GM20000 (cell line): ENCODE measurements around the gene PRM2.

Source experiments
- DNase-seq: peaks from one replicate; pipeline ENCODE4 v3.0.0; 2012; ENCODE audit warnings: low spot score
- TF ChIP-seq, protein P1 (sequence below): IDR thresholded peaks from 2 replicates; pipeline ENCODE4 v1.5.1; 2012; ENCODE audit warnings: mild to moderate bottlenecking, control low read depth; ENCODE audit errors: extremely low read depth, missing control alignments

Gene PRM2

DNA sequence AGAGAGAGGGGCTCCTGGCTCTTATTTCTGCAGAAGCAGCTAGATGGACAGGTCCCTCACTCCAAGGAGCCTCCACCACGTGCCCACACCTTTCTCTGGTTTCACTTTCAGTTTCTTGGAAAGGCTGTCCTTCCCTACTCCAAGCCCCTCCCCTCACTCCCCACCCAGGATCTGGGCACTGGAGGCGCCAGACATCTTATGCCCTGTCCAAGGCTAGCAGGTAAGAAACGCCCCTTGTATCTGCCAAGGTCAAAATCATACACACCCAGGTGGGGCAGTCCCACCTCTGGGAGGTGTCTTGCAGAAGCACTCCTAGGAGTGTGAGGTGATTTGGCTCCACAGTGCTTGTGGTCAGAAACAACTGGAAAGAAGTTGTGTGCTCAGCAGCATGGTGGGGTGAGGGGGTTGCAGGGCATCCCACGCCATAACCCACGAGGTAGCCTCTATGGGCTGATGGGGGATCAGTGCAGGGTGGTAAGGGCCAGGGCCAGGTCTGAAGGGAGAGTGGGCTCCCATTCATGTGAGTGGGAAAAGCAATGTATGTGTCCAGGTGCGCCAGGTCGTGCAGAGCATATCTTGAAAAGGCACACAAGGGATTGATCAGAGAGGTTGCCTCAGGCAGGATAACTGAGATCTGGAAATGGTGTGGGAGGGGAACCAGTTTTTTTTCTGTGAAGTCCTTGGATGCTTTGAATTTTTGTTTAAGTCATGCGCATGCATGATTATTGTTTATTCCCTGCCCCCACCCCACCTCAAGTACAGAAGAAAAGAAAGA is 36.6 kb upstream of the PRM2 start:
- no peak for DNase-seq
- TF ChIP-seq, protein P1, sequence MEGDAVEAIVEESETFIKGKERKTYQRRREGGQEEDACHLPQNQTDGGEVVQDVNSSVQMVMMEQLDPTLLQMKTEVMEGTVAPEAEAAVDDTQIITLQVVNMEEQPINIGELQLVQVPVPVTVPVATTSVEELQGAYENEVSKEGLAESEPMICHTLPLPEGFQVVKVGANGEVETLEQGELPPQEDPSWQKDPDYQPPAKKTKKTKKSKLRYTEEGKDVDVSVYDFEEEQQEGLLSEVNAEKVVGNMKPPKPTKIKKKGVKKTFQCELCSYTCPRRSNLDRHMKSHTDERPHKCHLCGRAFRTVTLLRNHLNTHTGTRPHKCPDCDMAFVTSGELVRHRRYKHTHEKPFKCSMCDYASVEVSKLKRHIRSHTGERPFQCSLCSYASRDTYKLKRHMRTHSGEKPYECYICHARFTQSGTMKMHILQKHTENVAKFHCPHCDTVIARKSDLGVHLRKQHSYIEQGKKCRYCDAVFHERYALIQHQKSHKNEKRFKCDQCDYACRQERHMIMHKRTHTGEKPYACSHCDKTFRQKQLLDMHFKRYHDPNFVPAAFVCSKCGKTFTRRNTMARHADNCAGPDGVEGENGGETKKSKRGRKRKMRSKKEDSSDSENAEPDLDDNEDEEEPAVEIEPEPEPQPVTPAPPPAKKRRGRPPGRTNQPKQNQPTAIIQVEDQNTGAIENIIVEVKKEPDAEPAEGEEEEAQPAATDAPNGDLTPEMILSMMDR, result no peak

DNA sequence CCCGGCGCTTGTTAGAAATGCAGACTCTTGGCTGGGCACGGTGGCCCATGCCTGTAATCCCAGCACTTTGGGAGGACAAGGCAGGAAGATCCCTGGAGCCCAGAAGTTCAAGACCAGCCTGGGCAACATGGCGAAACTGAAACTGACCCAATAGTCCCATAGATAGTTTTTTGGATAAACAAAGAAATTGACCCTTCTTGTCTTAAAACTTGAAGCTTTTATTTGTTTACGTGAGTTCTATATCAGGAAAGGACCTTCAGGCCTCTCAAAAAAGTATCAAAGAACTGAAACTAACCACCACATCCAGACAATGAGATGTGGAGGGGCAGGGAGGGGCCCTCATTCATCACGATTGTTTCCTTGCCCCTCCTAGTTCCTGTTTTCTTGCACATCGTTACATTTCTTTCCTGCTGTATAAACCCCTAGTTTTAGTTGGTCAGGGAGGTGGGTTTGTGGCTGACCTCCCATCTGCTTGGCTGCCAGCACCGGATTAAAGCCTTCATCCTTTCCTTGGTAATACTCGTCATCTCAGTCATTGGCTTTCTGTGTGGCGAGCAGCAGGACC is 34.8 kb upstream of the PRM2 start:
- TF ChIP-seq, protein P1, result no peak
- DNase-seq, result peak; percentile 77

DNA sequence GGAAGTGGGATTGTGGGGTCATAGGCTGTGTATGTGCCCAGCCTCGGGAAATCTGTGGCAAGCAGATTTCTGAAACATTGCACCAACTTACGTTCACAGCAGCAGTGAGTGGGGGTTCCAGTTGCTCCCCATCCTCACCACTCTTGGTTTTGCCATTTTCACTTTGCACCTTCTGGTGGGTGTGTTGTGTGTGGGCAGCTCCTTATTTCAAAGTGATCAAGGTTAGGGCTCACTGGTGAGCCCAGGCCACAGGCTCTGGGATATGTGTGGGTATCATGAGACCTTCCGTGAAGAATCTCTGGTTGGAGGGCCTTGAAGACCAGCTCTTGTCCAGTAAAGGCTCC is 34.3 kb upstream of the PRM2 start:
- TF ChIP-seq, protein P1, result no peak
- no peak for DNase-seq

DNA sequence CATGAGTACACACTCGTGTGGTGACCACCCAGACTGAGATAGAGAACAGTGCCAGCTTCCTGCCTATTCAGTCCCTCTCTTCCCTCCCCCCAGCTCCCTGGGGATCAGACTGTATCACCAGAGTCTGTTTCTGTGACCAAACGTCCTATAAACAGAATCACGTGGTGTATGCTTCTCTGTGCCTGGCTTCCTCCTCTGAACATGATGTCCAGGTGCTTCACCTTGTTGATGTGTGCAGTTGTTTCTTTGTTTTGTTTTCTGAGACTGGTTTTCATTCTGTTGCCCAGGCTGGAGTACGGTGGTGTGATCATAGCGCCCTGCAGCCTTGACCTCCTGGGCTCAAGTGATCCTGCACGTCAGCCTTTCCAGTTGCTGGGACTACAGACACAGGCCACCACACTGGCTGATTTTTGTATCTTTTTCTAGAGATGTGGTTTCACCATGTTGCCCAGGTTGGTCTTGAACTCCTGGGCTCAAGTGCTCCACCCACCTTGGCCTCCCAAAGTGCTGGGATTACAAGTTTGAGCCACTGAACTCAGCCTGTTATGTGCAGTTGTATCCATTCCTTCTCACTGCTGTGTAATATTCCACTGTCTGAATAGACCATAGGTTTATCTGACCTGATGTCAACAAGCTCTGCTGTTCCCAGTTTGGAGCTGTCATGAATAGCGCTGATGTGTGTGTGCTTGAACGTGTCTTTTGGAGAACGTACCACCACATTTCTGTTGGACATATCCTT is 33.8 kb upstream of the PRM2 start:
- DNase-seq, result peak; percentile 53
- TF ChIP-seq, protein P1, result no peak

- DNase-seq, result no peak
- TF ChIP-seq, protein P1, result no peak
Measured at GRCh38 chr16:11308493-11309283, 32.4 kb upstream of the PRM2 start.

DNA sequence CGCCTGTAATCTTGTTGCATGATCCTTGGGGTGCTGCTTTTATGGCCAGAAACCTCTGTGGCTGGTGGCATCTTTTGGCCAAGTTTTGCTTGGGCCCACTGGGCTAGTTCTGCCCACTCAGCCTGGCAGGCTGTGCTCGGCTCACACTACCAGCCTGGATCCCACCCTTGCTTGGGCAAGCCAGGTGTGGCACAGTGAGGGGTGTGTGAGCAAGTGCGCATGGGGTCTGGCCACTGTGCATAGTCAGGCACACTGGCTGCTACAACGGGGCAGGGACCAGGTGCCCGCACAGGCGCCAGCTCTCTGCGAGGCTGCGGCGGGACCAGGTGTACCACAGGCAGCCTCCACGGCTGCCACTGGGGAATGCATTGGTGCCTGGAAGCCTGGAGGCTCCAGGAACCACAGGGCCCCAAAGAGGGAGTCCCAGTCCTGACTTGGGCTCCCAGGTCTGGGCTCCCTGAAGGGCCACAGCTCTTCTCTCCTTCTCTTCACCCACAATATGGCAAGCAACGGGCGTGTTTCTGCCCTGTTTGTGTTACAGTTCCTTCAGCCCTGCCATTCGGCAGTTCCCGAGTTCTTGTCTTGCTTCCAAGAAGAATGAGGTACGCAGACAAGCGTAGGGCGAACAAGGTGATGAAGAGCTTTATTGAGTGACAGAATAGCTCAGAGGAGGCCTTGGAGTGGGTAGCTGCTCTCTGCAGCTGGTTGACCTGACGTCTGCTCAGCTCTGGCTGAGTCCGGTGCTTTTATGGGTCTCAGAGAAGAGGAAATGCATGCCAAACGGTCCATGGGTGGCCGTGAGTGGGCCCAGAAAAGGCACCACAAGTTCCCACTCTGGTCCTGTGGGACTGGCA is 31.6 kb upstream of the PRM2 start:
- DNase-seq, result no peak

More for the DNA sequence above, 31.6 kb upstream of the PRM2 start:
- TF ChIP-seq, protein P1, result no peak
